Measurements from ENCODE around the gene FURIN. TPM values are rescaled to one million over a fixed set of nuclear protein-coding genes. Genes with fewer than 3 reads are reported as not detected.

The FURIN gene
- 143 TPM for total RNA-seq (ENCODE audit: unreplicated experiment)
- long read RNA-seq, partial matches to known transcripts: 19 of 20 reads
- long read RNA-seq, other reads (novel, unspliced or antisense): 1 of 20 reads

GRCh38 chr15:90868261-90868689 is at the start of gene FURIN:
TSS of gene FURIN (plus strand) at chr15:90868588. CDS start at chr15:90875741, 7,153 bp downstream.
- Mint-ChIP-seq H3K36me3 (ENCODE audit: low read depth, unreplicated experiment) (peaks cover 7% of the 10 kb centered on the region), H3K27ac (ENCODE audit: unreplicated experiment) (peak within 1 kb of the TSS; percentile 91), H3K9me3 (ENCODE audit: unreplicated experiment) (no peaks in the 10 kb centered on the region), H3K4me1 (ENCODE audit: unreplicated experiment) (peaks cover 48% of the 10 kb centered on the region), H3K4me3 (ENCODE audit: unreplicated experiment) (no peak within 1 kb of the TSS), H3K27me3 (ENCODE audit: unreplicated experiment) (peaks cover 15% of the 10 kb centered on the region)
- TF ChIP-seq CTCF (IDR thresholded peaks at IDR 0.05; ENCODE audit: unreplicated experiment): no peak
- DNase-seq (ENCODE audit: low spot score): no peak

- no peak for DNase-seq (ENCODE audit: low spot score)
- H3K4me3 Mint-ChIP-seq (ENCODE audit: unreplicated experiment): no peak overlapping the region
- H3K36me3 Mint-ChIP-seq (ENCODE audit: low read depth, unreplicated experiment): no peaks in the 10 kb centered on the region
- H3K9me3 Mint-ChIP-seq (ENCODE audit: unreplicated experiment): no peaks in the 10 kb centered on the region
- H3K27me3 Mint-ChIP-seq (ENCODE audit: unreplicated experiment): peaks cover 10% of the 10 kb centered on the region
- H3K27ac Mint-ChIP-seq (ENCODE audit: unreplicated experiment): no peak overlapping the region
- TF ChIP-seq CTCF (IDR thresholded peaks at IDR 0.05; ENCODE audit: unreplicated experiment): no peak
- H3K4me1 Mint-ChIP-seq (ENCODE audit: unreplicated experiment): peaks cover 7% of the 10 kb centered on the region
These were observed 49.0 kb upstream of the FURIN start for GRCh38 chr15:90819390-90819789.

GRCh38 chr15:90819850-90820249 is 48.5 kb upstream of the FURIN start:
- no peak for DNase-seq (ENCODE audit: low spot score)
- no peak overlapping the region for H3K4me3 Mint-ChIP-seq (ENCODE audit: unreplicated experiment)
- H3K9me3 Mint-ChIP-seq (ENCODE audit: unreplicated experiment): no peaks in the 10 kb centered on the region
- H3K27ac Mint-ChIP-seq (ENCODE audit: unreplicated experiment): no peak overlapping the region
- no peak for TF ChIP-seq CTCF (IDR thresholded peaks at IDR 0.05; ENCODE audit: unreplicated experiment)
- H3K27me3 Mint-ChIP-seq (ENCODE audit: unreplicated experiment): peaks cover 10% of the 10 kb centered on the region
- H3K36me3 Mint-ChIP-seq (ENCODE audit: low read depth, unreplicated experiment): no peaks in the 10 kb centered on the region
- H3K4me1 Mint-ChIP-seq (ENCODE audit: unreplicated experiment): peaks cover 8% of the 10 kb centered on the region

- Mint-ChIP-seq H3K27me3 (ENCODE audit: unreplicated experiment) (peaks cover 10% of the 10 kb centered on the region), H3K4me3 (ENCODE audit: unreplicated experiment) (no peak overlapping the region), H3K9me3 (ENCODE audit: unreplicated experiment) (no peaks in the 10 kb centered on the region), H3K27ac (ENCODE audit: unreplicated experiment) (no peak overlapping the region), H3K4me1 (ENCODE audit: unreplicated experiment) (peaks cover 8% of the 10 kb centered on the region), H3K36me3 (ENCODE audit: low read depth, unreplicated experiment) (no peaks in the 10 kb centered on the region)
- DNase-seq (ENCODE audit: low spot score): no peak
- TF ChIP-seq CTCF (IDR thresholded peaks at IDR 0.05; ENCODE audit: unreplicated experiment): no peak
These were observed 47.9 kb upstream of the FURIN start for GRCh38 chr15:90820481-90820880.

GRCh38 chr15:90822204-90822955 is 46.0 kb upstream of the FURIN start:
- no peaks in the 10 kb centered on the region for H3K9me3 Mint-ChIP-seq (ENCODE audit: unreplicated experiment)
- no peak overlapping the region for H3K27ac Mint-ChIP-seq (ENCODE audit: unreplicated experiment)
- no peak for TF ChIP-seq CTCF (IDR thresholded peaks at IDR 0.05; ENCODE audit: unreplicated experiment)
- no peak for DNase-seq (ENCODE audit: low spot score)
- H3K36me3 Mint-ChIP-seq (ENCODE audit: low read depth, unreplicated experiment): no peaks in the 10 kb centered on the region
- H3K4me3 Mint-ChIP-seq (ENCODE audit: unreplicated experiment): no peak overlapping the region
- H3K4me1 Mint-ChIP-seq (ENCODE audit: unreplicated experiment): peaks cover 8% of the 10 kb centered on the region
- peaks cover 10% of the 10 kb centered on the region for H3K27me3 Mint-ChIP-seq (ENCODE audit: unreplicated experiment)
